HK-2 (cell line): ENCODE measurements around the gene BTF3.
"Not testable (repeated sequence)": the region's sequence is repeated elsewhere in the genome, so short reads cannot be mapped to it uniquely, and the experiment has no call there.

Experiments
- DNase-seq: peaks from one replicate; pipeline ENCODE4 v3.0.0-alpha.2; 2018; ENCODE audit not compliant: unreplicated experiment

Gene BTF3

DNA sequence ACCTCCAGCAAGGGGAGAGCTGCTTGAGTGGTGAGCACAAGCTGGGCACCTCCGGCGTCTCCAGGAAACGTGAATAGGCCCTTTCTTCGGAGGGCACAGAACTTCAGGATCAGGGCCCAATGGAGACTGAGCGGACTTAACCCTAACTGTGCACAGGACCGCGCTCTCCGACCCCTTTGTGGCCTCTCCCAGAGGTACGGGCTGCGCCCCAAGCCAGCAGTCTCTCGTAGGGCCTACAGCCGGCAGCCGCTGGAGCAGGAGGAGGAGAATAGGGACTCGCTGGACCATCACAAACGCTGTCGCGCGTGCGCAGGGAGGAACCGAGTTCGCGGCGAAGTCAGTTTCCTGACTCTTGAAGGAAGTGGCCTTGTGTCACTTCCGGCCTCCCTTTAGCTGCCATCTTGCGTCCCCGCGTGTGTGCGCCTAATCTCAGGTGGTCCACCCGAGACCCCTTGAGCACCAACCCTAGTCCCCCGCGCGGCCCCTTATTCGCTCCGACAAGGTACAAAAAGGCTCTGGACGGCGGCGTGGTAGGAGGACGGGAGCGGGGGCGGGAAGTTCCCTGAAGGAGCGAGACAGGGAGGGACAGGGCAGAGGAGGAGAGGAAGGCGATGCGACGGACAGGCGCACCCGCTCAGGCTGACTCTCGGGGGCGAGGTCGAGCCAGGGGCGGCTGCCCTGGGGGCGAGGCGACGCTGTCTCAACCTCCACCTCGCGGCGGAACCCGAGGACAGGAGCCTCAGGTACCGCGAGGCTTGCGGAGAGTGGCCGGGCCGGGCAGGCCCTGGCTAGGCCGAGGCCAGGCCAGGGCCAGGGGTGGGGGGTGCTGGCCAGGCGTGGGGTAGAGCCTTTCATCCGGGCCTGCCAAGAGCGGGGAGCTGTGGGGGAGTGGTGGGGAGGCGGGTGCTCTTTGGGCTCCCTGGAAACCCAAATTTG, at the start of gene BTF3:
BTF3 (plus strand) TSS at position 386 of the 936 bp plus-strand sequence; CDS start at position 612, 226 bp downstream.
- peak; percentile 90 for DNase-seq

DNA sequence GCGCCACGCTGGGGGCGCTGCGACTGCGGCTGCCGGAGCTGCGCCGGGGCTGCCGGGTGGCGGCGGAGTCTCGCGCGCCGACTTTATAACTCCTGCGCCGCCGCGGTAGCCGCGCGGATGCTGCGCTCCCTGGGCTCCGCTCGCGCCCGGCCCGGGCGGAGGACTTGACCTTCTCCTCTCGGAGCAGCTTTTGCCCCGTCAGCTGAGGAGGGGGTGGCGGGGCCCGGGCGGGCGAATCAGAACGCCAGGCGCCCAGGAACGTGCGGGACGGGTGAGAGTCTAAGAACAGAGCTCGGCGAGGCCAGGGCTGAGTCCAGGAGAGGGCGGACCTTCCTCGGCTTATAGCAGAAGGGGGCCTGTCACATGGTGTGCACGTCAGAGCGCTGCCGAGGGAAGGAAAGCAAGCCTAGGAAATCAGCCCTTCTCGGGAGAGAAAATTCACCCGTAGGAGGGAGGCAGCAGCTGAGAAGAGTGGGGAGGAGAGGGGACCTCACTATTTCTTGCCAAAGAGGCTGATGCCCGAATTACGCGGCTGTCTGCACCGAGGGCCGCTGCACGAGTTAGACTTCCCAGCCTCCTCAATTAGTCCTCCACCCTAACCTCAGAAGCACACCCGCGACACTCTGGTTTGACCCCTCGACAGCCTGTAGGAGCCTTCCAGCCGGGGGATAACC, 49.6 kb upstream of the BTF3 start, which contains the start of gene FOXD1:
FOXD1 (minus strand) TSS at position 315 of the 674 bp plus-strand sequence. CDS start 415 bp downstream, outside the sequence.
- DNase-seq, result peak; percentile 92

DNA sequence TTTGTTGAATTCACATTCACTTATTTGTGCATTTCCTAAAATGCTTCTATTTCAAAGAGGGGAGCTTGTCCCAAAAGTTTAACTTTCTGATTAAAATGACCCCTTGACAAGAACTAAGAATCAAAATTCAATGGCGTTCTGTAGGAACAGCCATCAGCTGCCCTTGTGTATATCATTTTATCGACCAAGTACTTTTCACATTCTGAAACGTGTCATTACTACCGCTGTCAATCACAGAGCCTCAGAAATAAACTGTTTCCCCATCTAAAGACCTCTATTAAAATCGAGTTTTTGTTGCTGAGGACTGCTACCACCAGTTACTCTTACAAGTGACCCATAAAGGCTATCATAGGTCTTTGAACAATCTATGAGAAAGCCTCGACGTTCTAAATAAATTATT, 48.1 kb upstream of the BTF3 start:
- DNase-seq, result no peak

DNA sequence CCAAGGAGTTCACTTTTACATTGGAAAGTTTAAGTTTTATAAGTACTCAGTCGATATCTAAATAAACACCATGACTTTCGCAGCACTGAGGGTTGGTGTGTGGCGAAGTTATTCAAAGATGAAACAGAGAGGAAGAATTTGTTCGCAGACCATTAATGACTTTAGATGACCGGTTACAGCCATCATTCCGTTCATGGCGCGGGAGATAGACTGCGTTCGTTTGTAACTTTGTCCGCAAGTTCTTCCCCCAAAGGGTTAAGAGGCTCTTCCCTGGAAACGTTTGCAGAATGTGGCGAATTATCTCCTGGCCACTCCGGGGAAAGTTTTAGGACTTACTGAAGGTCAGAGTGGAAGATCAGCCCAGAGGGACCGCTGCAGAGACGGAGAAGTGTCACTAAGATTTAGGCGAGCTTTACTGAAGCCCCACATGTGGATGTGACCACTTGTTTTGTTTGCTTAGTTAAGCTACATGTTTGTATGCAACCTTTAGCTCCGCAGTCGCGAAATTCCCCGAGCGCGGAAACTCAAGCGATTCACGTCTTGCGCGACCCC, 47.5 kb upstream of the BTF3 start:
- no peak for DNase-seq

DNA sequence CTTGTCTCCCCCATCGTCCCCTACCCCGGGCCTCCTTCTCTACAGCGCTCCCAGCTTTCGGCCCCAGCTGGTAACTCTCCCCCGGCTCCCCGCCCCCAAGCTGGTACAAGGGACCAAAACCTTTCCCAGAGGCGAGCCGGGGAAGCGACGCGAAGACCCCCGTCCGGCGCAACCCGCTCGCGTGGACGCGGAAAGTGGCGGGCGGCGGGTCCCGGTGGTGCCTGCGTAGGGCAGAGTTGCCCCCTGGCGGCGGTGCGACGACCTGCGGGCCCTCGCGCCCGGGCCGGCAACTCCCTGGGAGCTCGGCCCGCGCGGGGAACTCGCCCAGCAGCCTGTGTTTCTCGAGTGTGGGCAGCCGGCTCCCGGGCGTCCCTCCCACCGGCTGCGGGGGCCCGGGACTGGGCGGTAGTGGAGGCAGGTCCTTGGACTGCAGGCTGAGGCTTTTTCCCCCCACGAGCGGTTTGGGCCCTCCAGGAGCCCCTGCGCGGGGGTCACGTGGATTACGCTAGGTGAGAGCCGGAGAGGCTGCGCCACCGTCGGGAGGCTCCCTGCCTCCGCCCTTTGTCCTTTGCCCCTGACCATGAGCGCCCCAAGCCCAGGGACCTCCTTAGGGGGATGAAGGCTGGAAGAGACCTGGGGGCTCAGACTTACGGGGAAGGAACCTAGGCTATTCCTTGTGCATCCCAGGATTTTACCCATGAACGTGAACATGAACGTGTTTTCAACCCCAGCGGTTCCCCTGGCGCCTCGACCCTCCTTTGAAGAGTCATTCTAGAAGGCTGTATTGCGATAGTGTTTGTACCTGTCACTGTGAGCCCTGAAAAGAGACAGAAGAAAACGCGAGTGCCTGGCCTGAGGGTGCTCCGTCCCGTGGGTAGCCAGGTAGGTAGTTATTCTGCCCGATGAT, 46.8 kb upstream of the BTF3 start:
- peak; percentile 68 for DNase-seq

DNA sequence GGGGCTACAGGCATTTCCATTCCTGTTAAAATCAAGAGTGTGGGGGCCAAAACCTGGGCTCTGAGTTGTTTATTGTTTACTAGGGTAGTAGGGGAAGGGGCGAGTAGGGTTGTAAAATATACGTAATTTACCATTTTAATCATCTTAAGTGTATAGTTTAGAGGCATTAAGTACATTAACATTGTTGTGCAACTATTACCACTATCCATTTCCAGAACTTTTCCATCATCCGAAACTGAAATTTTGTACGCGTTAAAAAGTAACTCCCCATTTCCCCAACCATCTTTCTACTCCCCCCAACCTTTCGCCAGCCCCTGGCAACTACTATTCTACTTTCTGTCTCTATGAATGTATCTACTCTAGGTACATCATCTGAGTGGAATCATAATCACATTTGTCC, 46.0 kb upstream of the BTF3 start:
- DNase-seq, result no peak

DNA sequence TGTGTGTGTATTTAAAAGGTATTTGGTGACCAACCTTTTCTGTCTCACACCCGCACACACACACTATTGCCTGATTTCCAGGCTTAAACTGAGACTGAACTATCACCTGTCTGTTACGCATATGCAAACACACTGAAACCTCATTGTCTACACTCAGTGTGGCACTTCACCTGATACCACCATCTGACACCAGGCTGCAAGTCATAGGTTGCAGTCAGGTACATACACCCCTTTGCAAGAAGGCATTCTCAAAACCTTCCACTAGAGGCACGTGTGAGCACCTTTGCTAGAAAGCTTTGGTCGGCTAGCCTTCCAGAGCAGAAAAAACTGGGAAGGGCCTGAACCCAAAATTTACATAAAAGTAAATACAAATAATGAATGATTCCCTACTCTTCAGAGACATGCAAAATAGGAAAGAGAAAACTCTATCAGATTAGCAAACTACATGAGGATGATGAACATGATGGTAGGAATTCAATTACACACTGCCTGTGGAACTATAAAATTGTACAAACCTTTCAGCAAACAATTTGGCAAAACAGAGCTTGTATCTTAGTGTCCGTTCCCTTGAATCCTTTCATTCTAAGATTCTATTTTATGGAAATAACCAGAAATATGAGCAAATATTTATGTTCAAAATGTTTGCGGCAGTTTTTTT, 43.7 kb upstream of the BTF3 start:
- peak; percentile 24 for DNase-seq

DNA sequence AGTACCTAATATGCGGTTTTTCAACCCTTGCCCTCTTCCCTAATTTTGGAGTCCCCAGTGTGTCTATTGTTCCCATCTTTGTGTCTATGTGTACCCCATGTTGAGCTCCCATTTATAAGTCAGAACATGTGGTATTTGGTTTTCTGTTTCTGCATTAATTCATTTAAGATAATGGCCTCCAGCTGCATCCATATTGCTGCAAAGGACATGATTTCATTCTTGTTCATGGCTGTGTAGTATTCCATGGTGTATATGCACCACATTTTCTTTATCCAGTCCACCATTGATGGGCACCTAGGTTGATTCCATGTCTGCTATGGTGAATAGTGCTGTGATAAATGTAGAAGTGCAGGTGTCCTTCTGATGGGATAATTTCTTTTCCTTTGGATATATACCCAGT, 41.8 kb upstream of the BTF3 start:
- DNase-seq, result not testable (repeated sequence)

DNA sequence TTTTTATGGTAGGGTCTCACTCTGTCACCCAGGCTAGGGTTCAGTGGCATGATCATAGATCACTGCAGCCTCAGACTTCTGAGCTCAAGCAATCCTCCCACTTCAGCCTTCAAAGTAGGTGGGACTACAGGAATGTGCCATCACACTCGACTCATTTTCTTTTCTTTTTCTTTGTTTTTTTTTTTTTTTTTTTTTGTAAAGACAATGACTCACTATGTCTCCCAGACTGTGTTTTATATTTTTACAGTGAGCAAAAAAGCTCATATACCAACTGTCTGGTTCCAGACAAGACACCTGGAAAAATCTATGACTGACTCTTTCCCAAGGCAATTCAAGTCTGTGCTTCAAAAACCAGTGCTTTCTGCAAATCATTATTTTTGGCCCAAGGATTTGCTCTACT, 38.9 kb upstream of the BTF3 start:
- DNase-seq, result no peak

DNA sequence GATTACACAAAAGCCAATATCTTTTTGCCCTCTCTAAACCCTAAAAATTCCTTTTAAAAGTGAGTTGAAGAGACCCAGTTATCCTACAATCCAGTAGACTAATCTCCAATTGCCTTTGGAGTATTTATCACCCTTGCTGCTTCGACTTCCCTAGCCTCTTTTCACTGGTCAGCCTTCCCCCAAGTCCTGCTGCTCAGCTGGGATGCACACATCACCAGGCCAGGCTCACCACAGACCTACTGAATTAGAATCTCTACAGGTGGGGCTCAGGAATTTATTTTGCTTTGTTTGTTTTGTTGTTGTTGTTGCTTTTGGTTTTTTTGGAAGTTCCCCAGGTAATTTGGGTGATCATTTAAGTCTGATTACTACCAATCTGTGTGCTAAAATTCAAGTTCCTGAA, 38.1 kb upstream of the BTF3 start:
- DNase-seq, result no peak

DNA sequence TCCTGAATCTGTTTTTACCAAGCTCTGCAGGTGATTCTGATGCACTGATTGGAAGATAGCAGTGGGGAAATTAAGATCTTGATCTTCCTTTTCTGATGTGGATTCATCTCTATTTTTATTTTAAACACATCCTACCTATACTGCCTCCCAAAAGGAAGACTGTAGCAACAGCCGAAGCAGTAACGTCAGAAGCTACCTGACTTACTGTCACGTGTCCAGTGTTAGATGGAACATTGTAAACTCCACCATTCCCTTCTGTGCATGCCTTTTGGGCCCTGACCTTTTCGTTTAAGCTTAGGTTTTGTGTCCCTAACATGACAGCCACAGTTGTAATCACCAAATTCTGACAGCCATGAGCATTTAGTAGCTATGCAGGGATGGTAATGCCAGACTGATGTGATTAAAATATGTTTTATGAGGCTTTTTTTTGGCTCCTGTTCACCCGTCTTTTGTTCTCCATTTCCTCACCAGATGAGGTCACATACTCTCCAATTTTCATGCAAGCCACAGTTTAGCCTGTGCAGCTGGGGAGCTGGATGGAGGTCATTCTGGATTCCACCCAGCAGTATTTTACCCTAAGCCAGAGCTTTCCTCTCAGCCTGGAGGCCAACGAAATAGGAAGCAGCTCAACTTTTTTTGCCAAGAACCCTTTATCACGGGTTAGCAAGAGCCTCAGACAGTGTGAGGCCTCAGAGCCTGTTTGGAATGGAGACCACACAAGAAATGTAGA, 34.1 kb upstream of the BTF3 start:
- no peak for DNase-seq

DNA sequence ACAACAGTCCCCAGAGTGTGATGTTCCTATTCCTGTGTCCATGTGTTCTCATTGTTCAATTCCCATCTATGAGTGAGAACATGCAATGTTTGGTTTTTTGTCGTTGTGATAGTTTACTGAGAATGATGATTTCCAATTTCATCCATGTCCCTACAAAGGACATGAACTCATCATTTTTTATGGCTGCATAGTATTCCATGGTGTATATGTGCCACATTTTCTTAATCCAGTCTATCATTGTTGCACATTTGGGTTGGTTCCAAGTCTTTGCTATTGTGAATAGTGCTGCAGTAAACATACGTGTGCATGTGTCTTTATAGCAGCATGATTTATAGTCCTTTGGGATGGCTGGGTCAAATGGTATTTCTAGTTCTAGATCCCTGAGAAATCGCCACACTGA, 29.6 kb upstream of the BTF3 start:
- not testable (repeated sequence) for DNase-seq

DNA sequence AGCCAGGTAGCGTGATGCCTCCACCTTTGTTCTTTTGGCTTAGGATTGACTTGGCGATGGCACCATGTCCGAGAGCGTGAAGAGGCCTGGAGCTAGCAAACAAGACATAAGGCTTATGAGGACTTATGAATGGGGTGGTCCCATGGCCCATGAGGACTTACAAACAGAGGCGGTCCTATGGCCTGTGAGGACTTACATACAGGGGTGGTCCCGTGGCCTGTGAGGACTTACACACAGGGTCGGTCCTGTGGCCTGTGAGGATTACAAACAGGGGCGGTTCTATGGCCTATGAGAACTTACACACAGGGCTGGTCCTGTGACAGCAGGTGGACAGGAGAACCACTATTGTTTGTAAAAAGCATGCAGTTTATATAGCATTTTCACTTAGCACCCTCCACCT, 28.4 kb upstream of the BTF3 start:
- DNase-seq, result no peak

DNA sequence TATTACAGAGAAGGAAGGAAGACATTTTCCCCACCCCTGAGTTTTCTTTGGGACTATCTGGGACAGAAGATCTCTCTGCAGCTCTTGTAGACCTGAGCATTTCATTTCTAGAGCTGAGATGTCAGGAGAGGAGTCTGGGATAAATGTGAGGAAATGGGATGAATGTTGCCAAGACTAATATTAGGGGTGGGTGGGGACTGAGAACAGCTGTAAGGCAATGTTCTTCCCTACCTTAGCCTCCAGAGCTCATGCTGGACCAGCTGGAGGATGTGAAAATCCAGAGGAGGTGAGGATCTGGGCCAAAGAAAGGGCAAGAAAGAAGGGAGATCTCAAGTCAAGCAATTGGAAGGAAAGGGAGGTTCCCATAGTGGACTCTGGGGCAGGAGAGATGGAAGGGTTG, 26.6 kb upstream of the BTF3 start:
- DNase-seq, result no peak

DNA sequence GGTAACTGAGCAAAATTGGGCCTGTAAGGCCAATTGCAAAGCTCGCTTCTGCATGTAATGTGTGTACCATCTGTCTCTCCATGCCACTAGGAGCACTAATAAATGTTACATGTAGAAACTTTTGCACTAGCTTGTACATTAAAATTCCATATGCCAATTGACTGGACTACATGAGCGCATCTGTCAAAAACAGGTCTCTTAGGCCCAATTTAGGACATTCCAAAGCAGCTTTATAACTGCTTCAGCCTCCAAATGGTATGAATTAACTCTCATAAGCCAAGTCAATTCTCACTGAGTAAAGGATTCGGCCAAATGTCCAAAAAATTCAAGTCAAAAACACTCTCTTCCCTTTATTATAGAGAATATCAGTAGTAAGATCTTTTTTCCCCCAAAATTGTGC, 26.1 kb upstream of the BTF3 start:
- no peak for DNase-seq

DNA sequence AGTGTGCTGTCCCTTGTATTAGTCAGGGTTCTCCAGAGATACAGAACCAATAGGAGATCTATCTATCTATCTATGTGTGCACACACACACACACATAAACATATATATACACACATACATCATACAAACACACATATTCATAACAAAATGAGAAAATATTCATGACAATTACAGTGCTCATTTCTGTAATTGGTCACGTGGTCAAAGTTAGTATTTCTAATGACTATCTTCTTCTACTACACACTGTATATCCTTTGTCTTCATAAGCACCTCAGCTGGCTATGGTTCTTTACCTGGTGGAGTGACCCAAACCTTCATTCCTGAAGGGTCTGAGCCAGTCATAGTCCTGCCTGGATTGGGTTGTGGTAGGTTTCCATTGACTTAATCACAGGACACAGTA, 17.7 kb upstream of the BTF3 start:
- DNase-seq, result no peak

DNA sequence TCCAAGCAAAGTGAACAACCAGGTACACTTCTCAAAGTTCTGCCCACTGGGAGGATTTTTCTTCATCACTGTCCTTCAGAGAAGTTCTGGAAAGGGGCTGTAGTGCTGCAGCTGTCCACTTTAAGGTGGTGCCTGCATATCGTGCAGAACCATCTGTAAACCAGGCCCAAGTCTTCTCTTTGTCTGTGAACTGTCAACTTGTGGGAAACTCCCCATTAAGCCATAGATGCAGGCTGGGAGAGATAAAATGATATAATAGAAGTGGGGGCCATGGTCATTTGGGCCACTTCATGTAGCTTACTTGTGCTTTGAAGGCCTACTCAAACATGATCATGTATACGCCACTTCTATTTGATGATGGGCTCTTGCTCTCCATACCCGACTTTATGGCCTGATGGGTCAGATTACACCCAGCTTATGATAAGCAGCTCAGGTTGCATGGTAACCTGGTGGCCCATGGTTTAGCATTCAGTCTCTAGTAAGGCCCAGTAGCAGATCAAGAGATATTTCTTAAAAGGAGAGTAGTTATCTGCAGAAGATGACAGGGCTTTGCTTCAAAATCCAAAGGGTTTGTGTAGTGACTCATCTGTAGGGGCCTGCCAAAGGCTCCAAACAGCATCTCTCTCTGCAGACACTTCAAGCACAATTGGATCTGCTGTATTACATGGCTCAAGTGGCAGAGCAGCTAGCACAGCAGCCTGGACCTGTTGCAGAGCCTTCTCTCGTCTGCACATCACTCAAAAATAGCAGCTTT, 15.7 kb upstream of the BTF3 start:
- DNase-seq, result no peak

DNA sequence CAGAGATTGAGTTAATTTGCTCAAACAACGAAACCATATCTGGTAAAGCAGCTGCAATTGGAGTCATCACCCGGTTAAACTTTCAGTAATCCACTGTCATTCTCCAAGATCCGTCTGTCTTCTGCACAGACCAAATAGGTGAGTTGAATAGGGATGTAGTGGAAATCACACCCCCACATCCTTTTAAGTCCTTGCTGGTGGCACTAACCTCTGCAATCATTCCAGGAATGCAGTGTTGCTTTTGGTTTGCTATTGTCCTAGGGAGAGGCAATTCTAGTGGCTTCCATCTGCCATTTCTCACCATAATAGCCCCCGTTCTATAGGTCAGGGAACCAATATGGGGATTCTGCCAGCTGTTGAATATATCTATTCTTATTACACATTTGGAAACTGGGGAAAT, 14.6 kb upstream of the BTF3 start:
- DNase-seq, result no peak

DNA sequence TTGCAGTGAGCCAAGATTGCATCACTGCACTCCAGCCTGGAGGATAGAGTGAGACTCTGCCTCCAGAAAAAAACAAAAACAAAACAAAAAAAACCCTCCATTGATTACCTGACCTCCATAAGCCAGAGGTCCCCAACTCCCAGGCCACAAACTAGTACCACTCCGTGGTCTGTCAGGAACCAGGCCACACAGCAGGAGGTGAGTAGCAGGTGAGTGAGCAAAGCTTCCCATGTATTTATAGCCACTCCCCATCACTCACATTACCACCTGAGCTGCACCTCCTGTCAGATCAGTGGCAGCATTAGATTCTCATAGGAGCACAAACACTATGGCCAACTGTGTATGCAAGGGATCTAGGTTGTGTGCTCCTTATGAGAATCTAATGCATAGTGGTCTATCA, 13.7 kb upstream of the BTF3 start:
- no peak for DNase-seq

DNA sequence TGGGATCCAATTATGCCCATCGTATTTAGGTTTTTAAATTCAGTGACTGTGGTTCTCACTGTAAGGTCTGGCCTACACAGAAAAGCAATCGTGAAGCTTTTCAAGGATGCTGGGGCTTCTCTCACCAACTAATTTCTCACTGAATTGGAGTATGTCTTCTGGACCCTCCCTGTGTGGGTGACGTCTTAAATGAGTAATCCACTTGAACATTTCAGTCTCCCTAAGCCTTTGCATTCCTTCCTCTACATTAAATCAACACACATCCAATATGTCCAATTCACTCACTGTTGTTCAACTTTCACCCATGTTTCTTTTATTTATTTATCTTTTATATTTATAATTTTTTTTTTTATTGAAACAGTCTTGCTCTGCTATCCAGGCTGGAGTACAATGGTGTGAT, 12.5 kb upstream of the BTF3 start:
- no peak for DNase-seq
